PFSK-1 (cell line): ENCODE results near the gene TAL1.

Experiments used
- FOXP2 ChIP-seq: optimal IDR thresholded peaks from 2 replicates; pipeline ENCODE3; 2011; ENCODE audit warnings: borderline replicate concordance, control low read depth, inconsistent platforms; ENCODE audit not compliant: insufficient read depth; ENCODE audit errors: extremely low read length, extremely low read depth
- POLR2AphosphoS5 ChIP-seq: IDR thresholded peaks from 2 replicates; pipeline ENCODE4 v1.6.1; 2012; ENCODE audit warnings: low read depth, mild to moderate bottlenecking, control low read depth, low read length, moderate library complexity
- REST ChIP-seq, 2 experiments: IDR thresholded peaks; 2 replicates each; pipeline versions ENCODE4 v1.6.1 to v1.8.0; 2011 to 2012; ENCODE audit warnings: low read depth in 2 of 2, low read length in 2 of 2, control low read depth in 1 of 2, inconsistent platforms in 1 of 2, mild to moderate bottlenecking in 1 of 2, moderate library complexity in 1 of 2; ENCODE audit not compliant: insufficient read depth in 1 of 2
- SIN3A ChIP-seq: IDR thresholded peaks from 2 replicates; pipeline ENCODE4 v1.6.1; 2012; ENCODE audit warnings: mild to moderate bottlenecking, low read length, moderate library complexity, borderline replicate concordance; ENCODE audit not compliant: insufficient read depth
- TAF1 ChIP-seq: IDR thresholded peaks from 2 replicates; pipeline ENCODE4 v1.6.1; 2012; ENCODE audit warnings: low read length, control low read depth, borderline replicate concordance; ENCODE audit not compliant: insufficient read depth

GRCh38 chr1:47210666-47211065, 21.4 kb downstream of the TAL1 start:
- TF ChIP-seq POLR2AphosphoS5: no peak
- no peak for TF ChIP-seq SIN3A
- TF ChIP-seq TAF1: no peak
- TF ChIP-seq REST (IDR thresholded peaks at IDR 0.05; ENCODE audit: insufficient read depth in 1 of 2, low read depth in 2 of 2, low read length in 2 of 2): no peak
- TF ChIP-seq FOXP2: no peak
